IPS-NIHi11 (cell line): ENCODE measurements around the gene MX2.

Source experiments
- DNase-seq: peaks from one replicate; pipeline ENCODE4 v3.0.0; 2012; ENCODE audit warnings: mixed read lengths, low spot score

MX2 gene

GRCh38 chr21:41365377-41366107, 3.7 kb downstream of the MX2 start:
- DNase-seq: no peak

GRCh38 chr21:41366522-41367151, 4.8 kb downstream of the MX2 start:
- DNase-seq: no peak

GRCh38 chr21:41367301-41367944, 5.6 kb downstream of the MX2 start:
- no peak for DNase-seq

- DNase-seq: no peak
Observed at GRCh38 chr21:41367945-41368734, 6.3 kb downstream of the MX2 start.

- no peak for DNase-seq
Observed at GRCh38 chr21:41368735-41369104, 6.9 kb downstream of the MX2 start.

- peak; percentile 84 for DNase-seq
Observed at GRCh38 chr21:41369105-41369919, 7.5 kb downstream of the MX2 start.

GRCh38 chr21:41369920-41370839, 8.4 kb downstream of the MX2 start:
- peak; percentile 52 for DNase-seq

GRCh38 chr21:41370840-41371684, 9.2 kb downstream of the MX2 start:
- no peak for DNase-seq

- no peak for DNase-seq
Observed at GRCh38 chr21:41371685-41372030, 9.8 kb downstream of the MX2 start.

GRCh38 chr21:41373253-41373652, 11.4 kb downstream of the MX2 start:
- DNase-seq: no peak

- DNase-seq: no peak
Observed at GRCh38 chr21:41373763-41374162, 11.9 kb downstream of the MX2 start.

- DNase-seq: no peak
Observed at GRCh38 chr21:41374177-41374712, 12.4 kb downstream of the MX2 start.

GRCh38 chr21:41374867-41375533, 13.2 kb downstream of the MX2 start:
- DNase-seq: no peak

GRCh38 chr21:41375875-41376274, 14.0 kb downstream of the MX2 start:
- no peak for DNase-seq

GRCh38 chr21:41377715-41378114, 15.9 kb downstream of the MX2 start:
- no peak for DNase-seq

- peak; percentile 33 for DNase-seq
Observed at GRCh38 chr21:41378849-41379248, 17.0 kb downstream of the MX2 start.

GRCh38 chr21:41379901-41380300, 18.1 kb downstream of the MX2 start:
- DNase-seq: no peak

GRCh38 chr21:41381731-41382130, 19.9 kb downstream of the MX2 start:
- DNase-seq: no peak
